ENCODE data around the gene EPB41L2. TPM values are rescaled to one million over a fixed set of nuclear protein-coding genes. Genes with fewer than 3 reads are reported as not detected.

Gene EPB41L2
- total RNA-seq, 1 experiment from 2014 or later, result 74.8 TPM

DNA sequence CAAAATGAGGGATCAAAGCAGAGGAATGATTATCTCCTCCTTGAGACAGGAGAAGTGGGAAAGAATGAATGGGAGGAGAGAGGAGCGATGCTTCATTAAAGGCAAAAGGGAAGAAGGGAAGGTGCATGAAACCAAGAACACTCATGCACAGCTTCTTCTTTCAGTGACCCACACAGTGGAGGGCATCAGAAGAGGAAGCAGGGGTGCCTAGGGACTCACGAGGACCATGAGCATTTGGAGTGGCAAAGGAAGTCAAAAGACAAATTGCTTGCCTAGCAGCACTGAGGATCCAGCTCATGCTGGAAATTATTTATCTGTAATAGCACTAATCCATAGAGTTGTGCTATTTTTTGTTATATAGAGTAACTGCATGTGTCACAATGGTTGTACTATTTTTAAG lies 169.8 kb downstream of the EPB41L2 start:
- BruUV-seq (replicated peaks), result no TSS peak
- Histone ChIP-seq H3K4me2 (ENCODE audit: low read length) (no peak overlapping the region), H3K27me3 (ENCODE audit: insufficient read depth, low read length) (no peaks in the 10 kb centered on the region), H4K20me1 (ENCODE audit: insufficient read depth) (no peaks in the 10 kb centered on the region), H3K9me2 (ENCODE audit: insufficient read depth) (no peaks in the 10 kb centered on the region), H3K9me3 (ENCODE audit: control insufficient read depth in 1 of 2, insufficient read depth in 1 of 2, low read depth in 1 of 2, low read length in 2 of 2) (no peaks in the 10 kb centered on the region), H3K27ac (ENCODE audit: low read depth, low read length) (no peak overlapping the region), H2AFZ (ENCODE audit: low read depth, low read length, poor library complexity, severe bottlenecking) (no peak overlapping the region), H3K9ac (ENCODE audit: low read length) (no peak overlapping the region), H3K4me3 (replicated peaks in 1 of 2; ENCODE audit: low read depth in 1 of 2, low read length in 2 of 2) (no peak overlapping the region), H3K36me3 (ENCODE audit: control insufficient read depth in 1 of 2, insufficient read depth in 2 of 2, low read length in 2 of 2) (peaks cover 0 to 7% of the 10 kb centered on the region in 2 experiments; a peak in 1 of 4 replicates), H3K79me2 (ENCODE audit: insufficient read depth, low read length) (no peaks in the 10 kb centered on the region), H3K4me1 (ENCODE audit: control insufficient read depth in 1 of 2, insufficient read depth in 2 of 2, low read length in 2 of 2) (no peaks in the 10 kb centered on the region)
- no peak for TF ChIP-seq CEBPB (IDR thresholded peaks at IDR 0.05; ENCODE audit: low read depth)
- no peak for TF ChIP-seq SP1 (IDR thresholded peaks at IDR 0.05; ENCODE audit: low read depth)
- no peak for TF ChIP-seq TCF7L2 (IDR thresholded peaks at IDR 0.05; ENCODE audit: borderline replicate concordance, extremely low read depth, insufficient read depth, insufficient read length)
- no peak for TF ChIP-seq POLR2AphosphoS5 (IDR thresholded peaks at IDR 0.05; ENCODE audit: low read depth, low read length)
- no peak for TF ChIP-seq ELF1 (IDR thresholded peaks at IDR 0.05; ENCODE audit: borderline replicate concordance, low read depth)
- TF ChIP-seq SRF (IDR thresholded peaks at IDR 0.05; ENCODE audit: low read depth), result no peak
- TF ChIP-seq, protein P1, sequence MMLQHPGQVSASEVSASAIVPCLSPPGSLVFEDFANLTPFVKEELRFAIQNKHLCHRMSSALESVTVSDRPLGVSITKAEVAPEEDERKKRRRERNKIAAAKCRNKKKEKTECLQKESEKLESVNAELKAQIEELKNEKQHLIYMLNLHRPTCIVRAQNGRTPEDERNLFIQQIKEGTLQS (IDR thresholded peaks at IDR 0.05), result no peak
- no peak for TF ChIP-seq YY1 (IDR thresholded peaks at IDR 0.05; ENCODE audit: extremely low read depth, insufficient replicate concordance, low read depth, low read length)
- TF ChIP-seq, protein P2, sequence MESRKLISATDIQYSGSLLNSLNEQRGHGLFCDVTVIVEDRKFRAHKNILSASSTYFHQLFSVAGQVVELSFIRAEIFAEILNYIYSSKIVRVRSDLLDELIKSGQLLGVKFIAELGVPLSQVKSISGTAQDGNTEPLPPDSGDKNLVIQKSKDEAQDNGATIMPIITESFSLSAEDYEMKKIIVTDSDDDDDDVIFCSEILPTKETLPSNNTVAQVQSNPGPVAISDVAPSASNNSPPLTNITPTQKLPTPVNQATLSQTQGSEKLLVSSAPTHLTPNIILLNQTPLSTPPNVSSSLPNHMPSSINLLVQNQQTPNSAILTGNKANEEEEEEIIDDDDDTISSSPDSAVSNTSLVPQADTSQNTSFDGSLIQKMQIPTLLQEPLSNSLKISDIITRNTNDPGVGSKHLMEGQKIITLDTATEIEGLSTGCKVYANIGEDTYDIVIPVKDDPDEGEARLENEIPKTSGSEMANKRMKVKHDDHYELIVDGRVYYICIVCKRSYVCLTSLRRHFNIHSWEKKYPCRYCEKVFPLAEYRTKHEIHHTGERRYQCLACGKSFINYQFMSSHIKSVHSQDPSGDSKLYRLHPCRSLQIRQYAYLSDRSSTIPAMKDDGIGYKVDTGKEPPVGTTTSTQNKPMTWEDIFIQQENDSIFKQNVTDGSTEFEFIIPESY (IDR thresholded peaks at IDR 0.05; ENCODE audit: extremely low read depth, insufficient replicate concordance, low read length), result no peak
- intact Hi-C loops (cut with micrococcal nuclease), result no loop called here
- ChIA-PET CTCF (no interaction called here), POLR2A (no interaction called here), RAD21 (ENCODE audit: low non-redundant PET in 1 of 2, low total read pairs in 2 of 2, uncharacterized antibody in 2 of 2, unreplicated experiment in 2 of 2) (no interaction called here)
- no peak for DNase-seq (ENCODE audit: low read depth, low spot score)
- no peak for ATAC-seq
